COR-L47 (cell line): ENCODE measurements around the gene MDH1.
"Not testable (repeated sequence)": the region's sequence is repeated elsewhere in the genome, so short reads cannot be mapped to it uniquely, and the experiment has no call there.

ENCODE experiments used
- DNase-seq: peaks from one replicate; lab custom pipeline; 2025; lab: John Stamatoyannopoulos, UW

Gene MDH1

GRCh38 chr2:63588385-63589147, at the start of gene MDH1, which contains the start of gene WDPCP:
MDH1 (plus strand) TSS chr2:63588963; CDS start chr2:63589044, 81 bp downstream.
WDPCP (minus strand) TSS chr2:63588477; CDS start chr2:63588271, 206 bp downstream.
- DNase-seq, result peak; percentile 99

- no peak for DNase-seq
Observed at GRCh38 chr2:63539416-63540162, 49.2 kb upstream of the MDH1 start.

GRCh38 chr2:63544017-63544627, 44.6 kb upstream of the MDH1 start:
- DNase-seq, result no peak

GRCh38 chr2:63545023-63545422, 43.7 kb upstream of the MDH1 start:
- no peak for DNase-seq

GRCh38 chr2:63553049-63553448, 35.7 kb upstream of the MDH1 start:
- DNase-seq, result no peak

GRCh38 chr2:63555299-63555698, 33.5 kb upstream of the MDH1 start:
- DNase-seq, result no peak

GRCh38 chr2:63555931-63556330, 32.8 kb upstream of the MDH1 start:
- no peak for DNase-seq

- DNase-seq, result not testable (repeated sequence)
Observed at GRCh38 chr2:63557819-63558218, 30.9 kb upstream of the MDH1 start.

GRCh38 chr2:63558922-63559321, 29.8 kb upstream of the MDH1 start:
- DNase-seq, result not testable (repeated sequence)

- DNase-seq, result no peak
Observed at GRCh38 chr2:63562751-63563150, 26.0 kb upstream of the MDH1 start.

GRCh38 chr2:63569740-63570139, 19.0 kb upstream of the MDH1 start:
- DNase-seq, result no peak

GRCh38 chr2:63571291-63571690, 17.5 kb upstream of the MDH1 start:
- no peak for DNase-seq

- no peak for DNase-seq
Observed at GRCh38 chr2:63572001-63572400, 16.8 kb upstream of the MDH1 start.

- DNase-seq, result not testable (repeated sequence)
Observed at GRCh38 chr2:63573026-63573425, 15.7 kb upstream of the MDH1 start.

GRCh38 chr2:63573726-63574345, 14.9 kb upstream of the MDH1 start:
- DNase-seq, result not testable (repeated sequence)

- no peak for DNase-seq
Observed at GRCh38 chr2:63576546-63576945, 12.2 kb upstream of the MDH1 start.

GRCh38 chr2:63578767-63579166, 10.0 kb upstream of the MDH1 start:
- DNase-seq, result no peak

GRCh38 chr2:63580651-63581297, 8.0 kb upstream of the MDH1 start:
- no peak for DNase-seq

GRCh38 chr2:63581298-63581961, 7.3 kb upstream of the MDH1 start:
- no peak for DNase-seq

- no peak for DNase-seq
Observed at GRCh38 chr2:63582873-63583272, 5.9 kb upstream of the MDH1 start.

- no peak for DNase-seq
Observed at GRCh38 chr2:63587814-63588384, 864 bp upstream of the MDH1 start.
